Gastrocnemius medialis (tissue), 4 donors: Measurements from ENCODE around the gene WWOX.

ENCODE experiments used
- CTCF ChIP-seq, 5 experiments: fragments of 450-650 bp in 3 of 5; fragments of 200-600 bp in 2 of 5; sonication (generic) in 2 of 5; IDR thresholded peaks in 4 of 5; conservative IDR thresholded peaks in 1 of 5; 1 replicate in 4 of 5; 2 replicates in 1 of 5; pipeline ENCODE4 v1.5.1; 2016 to 2019; ENCODE audit warnings: antibody characterized with exemption in 5 of 5, mild to moderate bottlenecking in 3 of 5, moderate library complexity in 3 of 5
- POLR2A ChIP-seq, 2 donors: fragments of 450-650 bp; IDR thresholded peaks; one replicate each; pipeline ENCODE4 v1.6.1; 2017; ENCODE audit warnings: antibody characterized with exemption in 2 of 2, mild to moderate bottlenecking in 2 of 2, moderate library complexity in 2 of 2

GRCh38 chr16:78695391-78695790 lies 595.9 kb downstream of the WWOX start:
- TF ChIP-seq POLR2A (IDR thresholded peaks at IDR 0.05) (no peak), CTCF (IDR thresholded peaks at IDR 0.05 in 4 of 5, conservative IDR thresholded peaks at IDR 0.05 in 1 of 5) (no peak)
